GM21737 (cell line): ENCODE data around the gene INHBB.

ENCODE experiments used
- ATAC-seq: cut with Tn5 transposase; IDR thresholded peaks from one replicate; pipeline ENCODE4 v1.9.1; 2021; ENCODE audit warnings: mild to moderate bottlenecking, moderate library complexity; ENCODE audit not compliant: unreplicated experiment

The INHBB gene

DNA sequence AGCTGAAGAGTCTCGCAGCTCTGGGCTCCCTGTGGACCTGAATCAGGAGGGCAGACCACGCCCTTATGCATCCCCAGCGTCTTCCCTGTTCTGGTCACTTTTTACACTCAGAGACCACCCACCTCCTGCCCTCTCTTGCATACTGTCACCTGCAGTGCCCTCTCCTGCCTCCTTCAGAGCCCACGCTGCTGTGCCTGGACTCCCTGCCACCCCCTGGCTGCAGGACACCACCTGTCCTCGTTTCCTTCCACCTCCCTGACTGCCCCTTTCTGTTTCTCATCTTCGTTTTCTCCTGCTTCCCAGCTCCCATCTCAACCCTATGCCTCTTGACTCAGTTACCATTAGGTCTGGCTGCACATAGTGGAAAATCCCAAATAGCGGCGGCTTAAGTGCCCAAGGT, 9.2 kb upstream of the INHBB start:
- ATAC-seq, result no peak

- ATAC-seq, result no peak
These were observed 7.9 kb upstream of the INHBB start for GRCh38 chr2:120338015-120338414.

DNA sequence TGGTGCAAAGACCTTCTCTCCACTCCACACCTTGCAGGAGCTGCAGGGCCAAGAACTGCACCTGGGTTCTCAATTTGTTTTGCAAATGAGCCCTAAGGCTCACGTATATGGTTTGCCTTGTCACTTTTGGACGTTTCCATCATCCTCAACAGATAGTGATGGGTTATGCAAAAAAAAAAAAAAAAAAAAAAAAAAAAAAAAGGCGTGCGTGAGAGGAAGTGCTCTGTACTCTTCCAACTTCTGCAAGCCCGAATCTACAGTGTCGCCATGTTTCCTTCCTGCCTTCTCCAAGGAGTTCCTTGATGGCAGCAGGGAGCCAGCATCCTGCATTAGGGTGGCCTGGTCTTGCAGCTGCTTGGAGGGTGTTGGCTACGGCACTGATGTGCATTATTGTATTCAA, 4.0 kb upstream of the INHBB start:
- no peak for ATAC-seq

DNA sequence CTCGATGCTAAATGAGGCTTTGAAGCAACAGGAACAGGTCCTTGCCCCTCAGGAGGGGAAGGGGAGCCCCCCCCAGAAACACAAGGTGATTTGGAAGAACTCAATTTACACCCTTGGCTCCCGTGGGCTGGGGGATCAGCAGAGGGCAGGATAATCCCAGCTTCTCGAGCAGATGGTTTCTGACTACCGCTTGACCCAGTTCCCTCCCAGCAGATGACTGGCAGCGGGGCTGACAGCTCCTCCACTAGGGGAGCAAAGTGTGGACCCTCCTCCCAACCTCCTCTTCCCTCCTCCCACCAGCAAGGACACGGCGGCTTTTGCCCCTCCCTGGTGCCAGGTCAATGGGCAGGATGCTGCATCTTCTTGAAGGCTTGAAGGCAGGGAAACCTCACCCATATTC, 3.5 kb upstream of the INHBB start:
- no peak for ATAC-seq

DNA sequence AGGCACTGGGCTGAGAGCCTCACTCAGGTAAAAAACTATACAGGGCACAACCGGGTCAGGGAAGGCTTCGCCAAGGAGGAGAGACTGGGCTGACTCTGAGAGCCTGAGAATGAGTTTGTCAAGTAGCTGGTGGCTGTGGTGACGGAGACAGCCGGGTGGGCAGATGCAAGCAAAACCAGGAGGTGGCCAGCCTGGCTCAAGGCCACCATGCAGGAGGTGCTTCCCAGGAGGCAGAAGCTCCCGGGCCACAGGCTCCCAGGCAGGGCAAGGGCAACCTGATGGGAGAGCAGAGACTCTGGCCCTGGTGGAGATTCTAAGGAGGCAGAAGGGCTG, 2.9 kb upstream of the INHBB start:
- no peak for ATAC-seq

GRCh38 chr2:120343433-120344105, 2.4 kb upstream of the INHBB start:
- ATAC-seq, result no peak

GRCh38 chr2:120344214-120344975, 1.5 kb upstream of the INHBB start:
- ATAC-seq, result no peak

GRCh38 chr2:120344976-120345581, 857 bp upstream of the INHBB start:
- no peak for ATAC-seq

GRCh38 chr2:120345608-120346007, 328 bp upstream of the INHBB start:
- ATAC-seq, result no peak

- no peak for ATAC-seq
These were observed 877 bp downstream of the INHBB start for GRCh38 chr2:120346667-120347358.

- ATAC-seq, result no peak
These were observed 1.6 kb downstream of the INHBB start for GRCh38 chr2:120347396-120348060.

DNA sequence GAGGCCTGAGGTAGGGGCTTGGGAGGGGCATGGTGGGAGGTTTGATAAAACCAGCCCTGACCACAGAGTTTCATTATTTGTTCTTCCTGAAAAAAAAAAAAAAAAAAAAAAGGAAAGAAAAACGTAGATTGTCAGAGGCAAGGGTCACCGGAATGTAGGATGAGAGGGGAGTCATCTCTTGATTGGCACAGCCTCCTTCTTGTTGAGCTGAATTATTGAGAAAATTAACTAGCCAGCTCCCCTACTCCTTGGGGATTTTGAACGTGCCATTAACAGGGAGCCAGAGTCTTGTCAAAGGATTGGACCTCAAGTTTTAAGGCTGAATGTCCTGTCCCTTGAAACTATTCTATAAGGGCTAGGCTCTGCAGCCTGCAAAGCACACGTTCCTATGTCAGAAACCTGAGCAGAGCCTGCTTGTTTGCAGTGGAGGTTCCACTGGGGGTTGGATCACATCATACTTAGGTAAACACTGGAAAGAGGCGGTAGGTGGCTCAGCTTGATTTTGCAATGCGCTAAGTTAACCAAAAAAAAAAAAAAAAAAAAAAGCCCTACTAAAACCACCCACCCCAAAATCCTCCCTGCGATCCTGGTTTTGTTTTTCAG, 2.3 kb downstream of the INHBB start:
- ATAC-seq, result no peak

DNA sequence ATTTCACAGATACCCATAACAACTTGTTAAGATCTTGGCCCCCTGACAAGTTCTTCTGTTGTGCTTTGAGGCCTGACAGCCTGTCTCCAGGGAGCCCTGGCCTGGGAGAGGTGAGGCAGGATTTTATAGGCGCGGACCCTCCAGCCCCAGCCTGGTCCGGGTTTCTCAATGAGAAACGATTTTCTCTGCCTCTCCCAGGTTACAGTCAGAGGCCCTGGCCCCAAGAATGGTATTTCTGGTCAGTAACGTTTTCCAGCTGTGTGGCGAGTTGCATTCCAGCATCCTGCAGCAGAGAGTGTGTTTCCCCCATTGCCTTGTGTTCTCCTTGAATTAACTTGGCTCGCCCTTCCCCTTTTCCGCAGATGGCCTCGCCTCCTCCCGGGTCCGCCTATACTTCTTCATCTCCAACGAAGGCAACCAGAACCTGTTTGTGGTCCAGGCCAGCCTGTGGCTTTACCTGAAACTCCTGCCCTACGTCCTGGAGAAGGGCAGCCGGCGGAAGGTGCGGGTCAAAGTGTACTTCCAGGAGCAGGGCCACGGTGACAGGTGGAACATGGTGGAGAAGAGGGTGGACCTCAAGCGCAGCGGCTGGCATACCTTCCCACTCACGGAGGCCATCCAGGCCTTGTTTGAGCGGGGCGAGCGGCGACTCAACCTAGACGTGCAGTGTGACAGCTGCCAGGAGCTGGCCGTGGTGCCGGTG, 3.0 kb downstream of the INHBB start:
- ATAC-seq, result no peak

- no peak for ATAC-seq
These were observed 3.5 kb downstream of the INHBB start for GRCh38 chr2:120349440-120349921.

DNA sequence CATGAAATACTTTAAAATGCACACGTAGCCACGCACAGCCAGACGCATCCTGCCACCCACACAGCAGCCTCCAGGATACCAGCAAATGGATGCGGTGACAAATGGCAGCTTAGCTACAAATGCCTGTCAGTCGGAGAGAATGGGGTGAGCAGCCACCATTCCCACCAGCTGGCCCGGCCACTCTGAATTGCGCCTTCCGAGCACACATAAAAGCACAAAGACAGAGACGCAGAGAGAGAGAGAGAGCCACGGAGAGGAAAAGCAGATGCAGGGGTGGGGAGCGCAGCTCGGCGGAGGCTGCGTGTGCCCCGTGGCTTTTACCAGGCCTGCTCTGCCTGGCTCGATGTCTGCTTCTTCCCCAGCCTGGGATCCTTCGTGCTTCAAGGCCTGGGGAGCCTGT, 4.1 kb downstream of the INHBB start:
- ATAC-seq, result no peak

DNA sequence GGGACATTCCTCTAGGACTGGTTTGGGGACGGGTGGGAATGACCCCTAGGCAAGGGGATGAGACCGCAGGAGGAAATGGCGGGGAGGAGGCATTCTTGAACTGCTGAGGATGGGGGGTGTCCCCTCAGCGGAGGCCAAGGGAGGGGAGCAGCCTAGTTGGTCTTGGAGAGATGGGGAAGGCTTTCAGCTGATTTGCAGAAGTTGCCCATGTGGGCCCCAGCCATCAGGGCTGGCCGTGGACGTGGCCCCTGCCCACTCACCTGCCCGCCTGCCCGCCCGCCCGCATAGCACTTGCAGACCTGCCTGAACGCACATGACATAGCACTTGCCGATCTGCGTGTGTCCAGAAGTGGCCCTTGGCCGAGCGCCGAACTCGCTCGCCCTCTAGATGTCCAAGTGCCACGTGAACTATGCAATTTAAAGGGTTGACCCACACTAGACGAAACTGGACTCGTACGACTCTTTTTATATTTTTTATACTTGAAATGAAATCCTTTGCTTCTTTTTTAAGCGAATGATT, 4.9 kb downstream of the INHBB start:
- no peak for ATAC-seq

DNA sequence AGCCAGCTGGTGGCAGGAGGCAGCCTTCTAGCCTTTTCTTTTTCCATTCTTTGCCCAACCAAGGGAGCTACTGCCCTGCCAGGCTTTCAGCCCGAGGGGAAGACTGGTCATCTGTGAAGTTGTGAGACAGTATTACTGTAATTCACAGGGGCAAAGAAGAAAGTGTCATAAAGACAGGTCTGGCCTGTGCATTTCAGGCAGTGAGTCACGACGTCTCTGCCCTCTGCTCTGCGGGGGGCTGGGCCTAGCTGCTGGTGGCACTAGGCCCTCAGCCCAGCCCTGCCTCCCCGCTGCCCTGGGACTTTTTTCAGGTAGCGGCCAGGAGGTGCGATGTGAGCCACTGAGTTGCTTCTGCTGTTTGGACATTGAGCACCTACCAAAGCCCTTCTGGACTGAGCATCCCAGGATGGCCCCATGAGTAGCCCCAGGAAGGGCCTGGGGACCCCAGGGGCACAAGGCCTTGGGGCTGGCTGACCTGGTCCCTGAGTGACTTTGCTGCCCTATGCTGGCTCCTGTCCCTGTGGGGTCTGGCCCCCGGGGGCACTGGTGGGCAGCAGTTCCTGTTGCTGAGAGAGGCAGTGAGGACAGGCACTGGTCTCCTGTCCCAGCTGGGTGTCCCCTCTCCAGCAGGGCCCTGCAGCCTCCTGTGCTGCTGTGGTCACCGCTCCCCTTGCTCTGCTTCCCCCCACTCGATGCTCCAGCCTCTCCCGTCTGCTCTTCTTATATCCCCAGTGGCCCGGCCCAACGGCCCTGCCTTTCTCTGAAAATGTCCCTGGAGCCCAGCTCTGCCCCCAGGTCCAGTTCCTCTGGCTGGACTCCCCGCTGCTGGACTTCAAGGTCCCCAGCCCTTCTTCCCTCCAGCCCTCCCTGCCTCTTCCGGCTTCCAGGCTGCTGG, 7.0 kb downstream of the INHBB start:
- no peak for ATAC-seq

DNA sequence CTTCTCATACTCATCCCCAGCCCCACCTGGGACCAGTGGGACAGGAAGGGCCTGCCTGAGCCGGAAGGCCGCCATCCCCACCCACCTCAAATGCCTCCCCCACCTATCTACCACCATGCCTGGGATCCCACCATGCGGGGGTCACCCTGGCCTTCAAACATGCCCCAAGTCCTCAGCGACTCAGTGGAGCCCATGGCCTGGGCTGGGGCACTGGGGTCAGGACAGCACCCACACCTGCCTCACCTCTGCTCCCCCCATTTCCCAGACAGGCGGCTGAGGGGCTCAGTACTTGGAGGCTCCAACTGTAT, 7.6 kb downstream of the INHBB start:
- ATAC-seq, result no peak

DNA sequence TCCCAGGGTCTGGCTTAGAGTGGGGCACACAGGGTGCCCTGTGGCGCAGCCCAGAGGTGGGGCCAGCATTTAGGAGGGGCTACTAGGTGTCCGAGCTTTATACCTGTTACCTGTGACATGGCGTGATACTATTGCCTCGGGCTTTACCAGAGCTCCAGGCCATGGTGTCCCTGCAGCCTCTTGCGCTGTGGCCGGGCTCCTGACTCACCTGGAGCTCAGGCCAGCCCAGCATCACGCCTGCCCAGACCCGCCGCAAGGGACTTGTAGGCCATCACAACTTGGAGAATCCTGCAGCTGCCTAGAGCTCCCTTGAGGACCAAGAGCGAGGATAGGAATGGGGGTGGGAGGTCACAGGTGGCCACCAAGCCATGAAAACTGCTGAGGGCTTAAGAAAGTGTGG, 8.0 kb downstream of the INHBB start:
- ATAC-seq, result no peak
